NCI-H1436 (cell line): ENCODE data around the gene CMTM2.
A peak's percentile ranks its signal among the peaks of the same experiment; 100 is the strongest.

ENCODE experiments used
- DNase-seq: peaks from one replicate; lab custom pipeline; 2025; lab: John Stamatoyannopoulos, UW

CMTM2 gene

GRCh38 chr16:66578651-66579531, at the start of gene CMTM2:
CMTM2 (plus strand) TSS chr16:66579463; CDS start chr16:66579608, 145 bp downstream.
- DNase-seq: no peak

- DNase-seq: no peak
These were observed 49.8 kb upstream of the CMTM2 start for GRCh38 chr16:66529475-66529874.

GRCh38 chr16:66534376-66534799, 44.9 kb upstream of the CMTM2 start:
- no peak for DNase-seq

GRCh38 chr16:66536525-66536924, 42.7 kb upstream of the CMTM2 start:
- no peak for DNase-seq

- DNase-seq: no peak
These were observed 42.0 kb upstream of the CMTM2 start for GRCh38 chr16:66537236-66537635.

GRCh38 chr16:66538910-66539309, 40.4 kb upstream of the CMTM2 start:
- no peak for DNase-seq

- no peak for DNase-seq
These were observed 39.4 kb upstream of the CMTM2 start for GRCh38 chr16:66539623-66540469.

GRCh38 chr16:66541388-66542355, 37.6 kb upstream of the CMTM2 start:
- DNase-seq: no peak

- DNase-seq: no peak
These were observed 36.9 kb upstream of the CMTM2 start for GRCh38 chr16:66542396-66542795.

- DNase-seq: no peak
These were observed 35.7 kb upstream of the CMTM2 start for GRCh38 chr16:66543541-66543940.

GRCh38 chr16:66544016-66544757, 35.1 kb upstream of the CMTM2 start:
- no peak for DNase-seq

GRCh38 chr16:66547101-66547989, 31.9 kb upstream of the CMTM2 start:
- no peak for DNase-seq

GRCh38 chr16:66548068-66548467, 31.2 kb upstream of the CMTM2 start:
- no peak for DNase-seq

- DNase-seq: no peak
These were observed 30.4 kb upstream of the CMTM2 start for GRCh38 chr16:66548868-66549267.

- DNase-seq: peak; percentile 39
These were observed 29.8 kb upstream of the CMTM2 start, which contains the start of gene TK2 for GRCh38 chr16:66549284-66550131. TK2 (minus strand) TSS chr16:66550122; CDS start chr16:66550061, 61 bp downstream.

- DNase-seq: peak; percentile 44
These were observed 27.9 kb upstream of the CMTM2 start for GRCh38 chr16:66551348-66551759.

GRCh38 chr16:66551788-66552285, 27.4 kb upstream of the CMTM2 start:
- DNase-seq: no peak

- peak; percentile 78 for DNase-seq
These were observed 26.7 kb upstream of the CMTM2 start, which contains the start of gene CKLF for GRCh38 chr16:66552286-66553177. CKLF (plus strand) TSS chr16:66552576; CDS start chr16:66552716, 140 bp downstream.
